ENCODE data around the gene EBNA1BP2.
"Not testable (repeated sequence)": the region's sequence is repeated elsewhere in the genome, so short reads cannot be mapped to it uniquely, and the experiment has no call there.

The EBNA1BP2 gene

DNA sequence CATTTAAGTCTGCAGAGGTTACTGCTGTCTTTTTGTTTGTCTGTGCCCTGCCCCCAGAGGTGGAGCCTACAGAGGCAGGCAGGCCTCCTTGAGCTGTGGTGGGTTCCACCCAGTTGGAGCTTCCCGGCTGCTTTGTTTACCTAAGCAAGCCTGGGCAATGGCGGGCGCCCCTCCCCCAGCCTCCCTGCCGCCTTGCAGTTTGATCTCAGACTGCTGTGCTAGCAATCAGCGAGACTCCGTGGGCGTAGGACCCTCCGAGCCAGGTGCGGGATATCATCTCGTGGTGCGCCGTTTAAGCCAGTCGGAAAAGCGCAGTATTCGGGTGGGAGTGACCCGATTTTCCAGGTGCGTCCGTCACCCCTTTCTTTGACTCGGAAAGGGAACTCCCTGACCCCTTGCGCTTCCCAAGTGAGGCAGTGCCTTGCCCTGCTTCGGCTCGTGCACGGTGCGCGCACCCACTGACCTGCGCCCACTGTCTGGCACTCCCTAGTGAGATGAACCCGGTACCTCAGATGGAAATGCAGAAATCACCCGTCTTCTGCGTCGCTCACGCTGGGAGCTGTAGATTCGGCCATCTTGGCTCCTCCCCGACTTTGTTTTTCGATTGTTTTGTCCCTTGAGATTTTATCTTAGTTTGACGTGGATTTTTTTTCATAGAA, 52.0 kb downstream of the EBNA1BP2 start:
- DNase-seq (ENCODE audit: low spot score) = not testable (repeated sequence)

Data from ecto neural progenitor cell (in vitro differentiated cells).